Breast epithelium (tissue), 4 donors: ENCODE measurements around the gene ADAM11. TPM values are rescaled to one million over a fixed set of nuclear protein-coding genes. Genes with fewer than 3 reads are reported as not detected.

ENCODE experiments used
- DNase-seq, 2 donors: peaks; one replicate each; pipeline ENCODE4 v3.0.0-alpha.2; 2019; ENCODE audit warnings: low spot score in 2 of 2
- H3K27ac ChIP-seq, 2 donors: fragments of 200-600 bp; sonication (generic) in 1 of 2; one replicate each; pipeline ENCODE4 v1.5.1; 2016 to 2019; ENCODE audit warnings: mild to moderate bottlenecking in 1 of 2
- H3K27me3 ChIP-seq, 2 donors: fragments of 200-600 bp; sonication (generic) in 1 of 2; one replicate each; pipeline versions ENCODE4 v1.5.1 to v1.6.0; 2017 to 2019; ENCODE audit warnings: control low read depth in 1 of 2, mild to moderate bottlenecking in 1 of 2
- H3K36me3 ChIP-seq: fragments of 200-600 bp; one replicate; pipeline ENCODE4 v1.5.1; 2019
- H3K4me1 ChIP-seq, 2 donors: fragments of 200-600 bp; sonication (generic); one replicate each; pipeline ENCODE4 v1.5.1; 2016 to 2019; ENCODE audit warnings: control low read depth in 1 of 2
- H3K4me3 ChIP-seq, 3 donors: fragments of 200-600 bp; sonication (generic); 1 replicate in 2 of 3; 2 replicates in 1 of 3; pipeline ENCODE4 v1.5.1; 2016 to 2019; ENCODE audit warnings: mild to moderate bottlenecking in 3 of 3, moderate library complexity in 2 of 3
- H3K9me3 ChIP-seq, 2 donors: fragments of 200-600 bp; sonication (generic) in 1 of 2; one replicate each; pipeline ENCODE4 v1.5.1; 2016 to 2019; ENCODE audit warnings: control low read depth in 1 of 2
- CTCF ChIP-seq, 3 donors: fragments of 450-650 bp; IDR thresholded peaks; one replicate each; pipeline ENCODE4 v1.5.1; 2016 to 2017; ENCODE audit warnings: antibody characterized with exemption in 3 of 3, mild to moderate bottlenecking in 3 of 3, moderate library complexity in 3 of 3
- POLR2A ChIP-seq: fragments of 450-650 bp; IDR thresholded peaks from one replicate; pipeline ENCODE4 v1.6.1; 2016; ENCODE audit warnings: antibody characterized with exemption, mild to moderate bottlenecking, moderate library complexity
- POLR2AphosphoS5 ChIP-seq, 3 donors: sonication (generic); formaldehyde crosslinking; IDR thresholded peaks; one replicate each; pipeline ENCODE4 v1.6.1; 2017; ENCODE audit warnings: antibody characterized with exemption in 3 of 3
- intact Hi-C: fragments of 100-400 bp; cut with DNase I; formaldehyde crosslinking; loops from one replicate; pipeline ENCODE4 v1.15.1; 2023; ENCODE audit warnings: low total_unique reads
- total RNA-seq, 3 donors: library from RNA; depleted of rRNA; stranded (reverse); fragments of >200 nt; gene quantifications; one replicate each; pipeline ENCODE4 v1.1.0, GENCODE V29; 2016

Gene ADAM11
- total RNA-seq, 3 donors from 2014 or later = 1.0 to 1.4 (median 1.3) TPM

GRCh38 chr17:44798356-44798755 is 39.6 kb downstream of the ADAM11 start:
- Histone ChIP-seq H3K36me3 (no peaks in the 10 kb centered on the region), H3K27ac (no peak overlapping the region), H3K4me3 (no peak overlapping the region), H3K4me1 (no peaks in the 10 kb centered on the region), H3K27me3 (no peaks in the 10 kb centered on the region), H3K9me3 (no peaks in the 10 kb centered on the region)
- DNase-seq = no peak
- intact Hi-C loops = no loop called here
- TF ChIP-seq POLR2AphosphoS5 (IDR thresholded peaks at IDR 0.05) (no peak), POLR2A (no peak), CTCF (IDR thresholded peaks at IDR 0.05) (no peak)

- TF ChIP-seq POLR2AphosphoS5 (IDR thresholded peaks at IDR 0.05) (no peak), POLR2A (no peak), CTCF (IDR thresholded peaks at IDR 0.05) (no peak)
- Histone ChIP-seq H3K27me3 (no peaks in the 10 kb centered on the region), H3K4me1 (no peaks in the 10 kb centered on the region), H3K9me3 (no peaks in the 10 kb centered on the region), H3K4me3 (no peak overlapping the region), H3K36me3 (no peaks in the 10 kb centered on the region), H3K27ac (no peak overlapping the region)
- DNase-seq = no peak
- intact Hi-C loops = no loop called here
Observed at GRCh38 chr17:44801880-44802279, 43.1 kb downstream of the ADAM11 start.

- no peak for DNase-seq
- Histone ChIP-seq H3K27me3 (no peaks in the 10 kb centered on the region), H3K4me3 (no peak overlapping the region), H3K9me3 (no peaks in the 10 kb centered on the region), H3K27ac (no peak overlapping the region), H3K36me3 (no peaks in the 10 kb centered on the region), H3K4me1 (no peaks in the 10 kb centered on the region)
- TF ChIP-seq POLR2A (no peak), POLR2AphosphoS5 (IDR thresholded peaks at IDR 0.05) (no peak), CTCF (IDR thresholded peaks at IDR 0.05) (no peak)
- intact Hi-C loops = no loop called here
Observed at GRCh38 chr17:44804302-44805089, 45.7 kb downstream of the ADAM11 start.

GRCh38 chr17:44807093-44807816 is 48.5 kb downstream of the ADAM11 start:
- H3K4me3 ChIP-seq = no peak overlapping the region
- H3K9me3 ChIP-seq = no peaks in the 10 kb centered on the region
- no peaks in the 10 kb centered on the region for H3K27me3 ChIP-seq
- H3K4me1 ChIP-seq = no peaks in the 10 kb centered on the region
- TF ChIP-seq CTCF (IDR thresholded peaks at IDR 0.05) (no peak), POLR2A (no peak), POLR2AphosphoS5 (IDR thresholded peaks at IDR 0.05) (no peak)
- no peaks in the 10 kb centered on the region for H3K36me3 ChIP-seq
- intact Hi-C loops = no loop called here
- no peak overlapping the region for H3K27ac ChIP-seq
- no peak for DNase-seq

- no peak for DNase-seq
- H3K27me3 ChIP-seq = no peaks in the 10 kb centered on the region
- H3K4me1 ChIP-seq = no peaks in the 10 kb centered on the region
- H3K27ac ChIP-seq = no peak overlapping the region
- H3K36me3 ChIP-seq = no peaks in the 10 kb centered on the region
- no peaks in the 10 kb centered on the region for H3K9me3 ChIP-seq
- TF ChIP-seq POLR2AphosphoS5 (IDR thresholded peaks at IDR 0.05) (no peak), CTCF (IDR thresholded peaks at IDR 0.05) (no peak), POLR2A (no peak)
- no peak overlapping the region for H3K4me3 ChIP-seq
- intact Hi-C loops = no loop called here
Observed at GRCh38 chr17:44807817-44808155, 49.0 kb downstream of the ADAM11 start.
